ENCODE measurements around the gene DDX20. TPM values are rescaled to one million over a fixed set of nuclear protein-coding genes. Genes with fewer than 3 reads are reported as not detected.

Gene DDX20
- polyA plus RNA-seq, 1 of the 3 experiments (the other 2 are of a cell fraction), result 3.8 TPM

DNA sequence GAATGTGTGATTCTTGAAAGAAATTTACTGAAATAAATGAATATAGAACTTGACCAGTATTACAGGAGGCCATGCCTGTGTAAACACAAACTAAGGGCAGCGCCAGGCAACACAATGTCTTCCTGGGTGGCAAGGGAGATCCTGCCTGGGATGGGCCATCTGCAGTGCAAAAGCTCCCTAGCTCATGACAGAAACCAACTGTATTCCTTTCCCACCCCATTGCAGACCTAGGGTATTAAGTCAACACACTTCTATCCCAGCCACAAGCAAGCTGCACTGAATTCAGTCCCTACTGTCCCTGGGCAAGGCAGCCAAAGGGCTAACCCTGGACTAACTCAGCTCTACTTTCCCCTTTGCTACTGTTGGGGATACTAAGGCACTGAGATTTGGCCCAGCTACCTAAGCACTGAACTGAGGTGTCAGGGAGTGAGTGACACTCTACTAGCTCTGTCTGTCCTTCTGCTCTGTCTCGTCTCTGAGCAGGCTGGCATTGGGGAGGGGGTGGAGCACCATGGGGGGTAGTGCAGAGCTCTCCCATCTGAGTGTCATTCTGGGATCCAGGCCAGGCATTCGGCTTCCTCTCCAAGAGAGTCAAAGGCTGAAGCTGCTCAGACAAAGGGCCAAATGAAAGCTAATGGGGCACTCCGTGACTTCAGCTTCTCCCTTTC lies 19.0 kb upstream of the DDX20 start (continued):
- TF ChIP-seq, protein P1, sequence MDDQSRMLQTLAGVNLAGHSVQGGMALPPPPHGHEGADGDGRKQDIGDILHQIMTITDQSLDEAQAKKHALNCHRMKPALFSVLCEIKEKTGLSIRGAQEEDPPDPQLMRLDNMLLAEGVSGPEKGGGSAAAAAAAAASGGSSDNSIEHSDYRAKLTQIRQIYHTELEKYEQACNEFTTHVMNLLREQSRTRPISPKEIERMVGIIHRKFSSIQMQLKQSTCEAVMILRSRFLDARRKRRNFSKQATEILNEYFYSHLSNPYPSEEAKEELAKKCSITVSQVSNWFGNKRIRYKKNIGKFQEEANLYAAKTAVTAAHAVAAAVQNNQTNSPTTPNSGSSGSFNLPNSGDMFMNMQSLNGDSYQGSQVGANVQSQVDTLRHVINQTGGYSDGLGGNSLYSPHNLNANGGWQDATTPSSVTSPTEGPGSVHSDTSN (IDR thresholded peaks at IDR 0.05), result no peak

DNA sequence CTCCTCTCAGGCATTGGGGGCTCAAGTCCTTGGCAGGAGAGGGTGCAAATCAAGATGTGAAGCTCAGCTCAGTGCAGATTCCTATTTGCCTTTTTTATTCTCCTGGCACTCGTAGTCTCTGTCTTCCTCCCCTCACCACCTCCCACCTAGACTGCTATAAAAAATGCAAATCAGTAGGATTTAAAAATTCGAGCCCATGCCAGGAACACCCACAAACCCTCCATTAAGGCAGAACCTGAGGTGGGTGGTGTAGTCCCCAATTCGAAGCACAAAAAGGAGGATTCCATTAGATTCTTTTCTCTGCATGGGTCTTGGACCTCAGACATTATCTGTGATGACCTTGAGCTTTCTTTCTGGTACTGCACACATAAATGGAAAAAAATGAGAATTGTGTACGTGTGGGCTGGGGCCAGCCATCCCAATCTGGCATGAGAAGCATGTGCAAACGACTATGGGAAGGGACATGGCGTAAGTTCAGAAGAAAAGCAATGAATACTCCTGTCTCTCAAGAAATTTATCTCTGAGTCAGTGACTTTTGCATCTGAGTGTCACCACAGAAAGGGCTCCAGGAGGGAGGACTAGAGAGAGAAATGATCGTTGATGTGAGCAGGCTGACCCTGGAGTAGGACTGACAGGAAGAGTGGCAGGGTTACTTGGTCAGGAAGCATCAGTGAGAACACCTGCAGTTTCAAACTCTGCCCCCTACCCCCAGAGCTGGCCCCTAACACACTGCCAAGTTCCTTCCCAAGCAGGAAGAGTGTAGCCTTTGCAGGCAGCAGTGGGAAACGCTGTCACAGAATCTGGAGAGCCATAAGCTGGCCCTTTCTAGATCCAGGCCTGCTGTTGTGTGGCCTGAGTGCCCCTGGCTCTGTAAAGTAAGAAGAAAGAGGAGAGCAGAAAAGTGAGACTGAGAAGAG lies 18.2 kb upstream of the DDX20 start:
- CTCF ChIA-PET, result interaction anchor here (0.7 to 2.7 kb wide), 8 partner anchors 10 to 632 kb away, joined by 3 to 10 read pairs (median 6); no protein-coding TSS in a partner anchor
- Histone ChIP-seq H3K79me2 (ENCODE audit: insufficient read depth) (no peaks in the 10 kb centered on the region), H3F3A (replicated peaks; ENCODE audit: insufficient read depth) (peaks cover 6% of the 10 kb centered on the region), H3K9me2 (no peaks in the 10 kb centered on the region), H3K9me3 (no peaks in the 10 kb centered on the region), H2AFZ (ENCODE audit: low read depth) (no peak overlapping the region), H3K4me2 (peak overlapping the region; percentile 92; the same call in 1 of the 2 replicates), H3K27ac (ENCODE audit: low read depth in 2 of 2, low read length in 1 of 2) (no peak overlapping the region; a peak in 1 of 4 replicates), H3K4me1 (ENCODE audit: control insufficient read depth in 1 of 2, insufficient read depth in 2 of 2, low read depth in 1 of 2, low read length in 1 of 2) (peaks cover 8 to 15% of the 10 kb centered on the region in 2 experiments; a peak in 3 of 4 replicates), H3K4me3 (ENCODE audit: low read depth in 2 of 2, low read length in 1 of 2) (peak overlapping the region; percentile 66 to 85; a peak in 3 of 4 replicates), H4K20me1 (ENCODE audit: insufficient read depth) (no peaks in the 10 kb centered on the region), H3K36me3 (replicated peaks in 1 of 2; ENCODE audit: control insufficient read depth in 1 of 2, insufficient read depth in 2 of 2, low read length in 1 of 2) (no peaks in the 10 kb centered on the region), H3K27me3 (ENCODE audit: insufficient read depth) (no peaks in the 10 kb centered on the region), H3K9ac (no peak overlapping the region)
- WGBS (ENCODE audit: low lambda C conversion rate), result 70% methylated on average over 7 of the region's 8 CpGs
- DNase-seq, result no peak
- POLR2A ChIA-PET, result interaction anchor here (0.8 kb wide), 1 partner anchor 229 kb away, joined by 3 read pairs; no protein-coding TSS in a partner anchor
- TF ChIP-seq NRF1 (IDR thresholded peaks at IDR 0.05; ENCODE audit: low read depth, low read length) (no peak), JUND (IDR thresholded peaks at IDR 0.05) (no peak), NFIC (IDR thresholded peaks at IDR 0.05; ENCODE audit: borderline replicate concordance) (no peak), RAD21 (IDR thresholded peaks at IDR 0.05; ENCODE audit: low read length) (no peak), TCF12 (IDR thresholded peaks at IDR 0.05) (no peak), EZH2phosphoT487 (IDR thresholded peaks at IDR 0.05; ENCODE audit: borderline replicate concordance, low read depth) (no peak), RFX5 (IDR thresholded peaks at IDR 0.05; ENCODE audit: low read length) (no peak), TEAD4 (IDR thresholded peaks at IDR 0.05; ENCODE audit: borderline replicate concordance, insufficient read depth) (no peak)
- TF ChIP-seq, protein P2, sequence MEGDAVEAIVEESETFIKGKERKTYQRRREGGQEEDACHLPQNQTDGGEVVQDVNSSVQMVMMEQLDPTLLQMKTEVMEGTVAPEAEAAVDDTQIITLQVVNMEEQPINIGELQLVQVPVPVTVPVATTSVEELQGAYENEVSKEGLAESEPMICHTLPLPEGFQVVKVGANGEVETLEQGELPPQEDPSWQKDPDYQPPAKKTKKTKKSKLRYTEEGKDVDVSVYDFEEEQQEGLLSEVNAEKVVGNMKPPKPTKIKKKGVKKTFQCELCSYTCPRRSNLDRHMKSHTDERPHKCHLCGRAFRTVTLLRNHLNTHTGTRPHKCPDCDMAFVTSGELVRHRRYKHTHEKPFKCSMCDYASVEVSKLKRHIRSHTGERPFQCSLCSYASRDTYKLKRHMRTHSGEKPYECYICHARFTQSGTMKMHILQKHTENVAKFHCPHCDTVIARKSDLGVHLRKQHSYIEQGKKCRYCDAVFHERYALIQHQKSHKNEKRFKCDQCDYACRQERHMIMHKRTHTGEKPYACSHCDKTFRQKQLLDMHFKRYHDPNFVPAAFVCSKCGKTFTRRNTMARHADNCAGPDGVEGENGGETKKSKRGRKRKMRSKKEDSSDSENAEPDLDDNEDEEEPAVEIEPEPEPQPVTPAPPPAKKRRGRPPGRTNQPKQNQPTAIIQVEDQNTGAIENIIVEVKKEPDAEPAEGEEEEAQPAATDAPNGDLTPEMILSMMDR (IDR thresholded peaks at IDR 0.05), result no peak
- TF ChIP-seq, protein P3, sequence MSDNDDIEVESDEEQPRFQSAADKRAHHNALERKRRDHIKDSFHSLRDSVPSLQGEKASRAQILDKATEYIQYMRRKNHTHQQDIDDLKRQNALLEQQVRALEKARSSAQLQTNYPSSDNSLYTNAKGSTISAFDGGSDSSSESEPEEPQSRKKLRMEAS (IDR thresholded peaks at IDR 0.05; ENCODE audit: low read depth), result no peak
- TF ChIP-seq, protein P1 (IDR thresholded peaks at IDR 0.05), result no peak
- TF ChIP-seq, protein P4, sequence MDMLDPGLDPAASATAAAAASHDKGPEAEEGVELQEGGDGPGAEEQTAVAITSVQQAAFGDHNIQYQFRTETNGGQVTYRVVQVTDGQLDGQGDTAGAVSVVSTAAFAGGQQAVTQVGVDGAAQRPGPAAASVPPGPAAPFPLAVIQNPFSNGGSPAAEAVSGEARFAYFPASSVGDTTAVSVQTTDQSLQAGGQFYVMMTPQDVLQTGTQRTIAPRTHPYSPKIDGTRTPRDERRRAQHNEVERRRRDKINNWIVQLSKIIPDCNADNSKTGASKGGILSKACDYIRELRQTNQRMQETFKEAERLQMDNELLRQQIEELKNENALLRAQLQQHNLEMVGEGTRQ (IDR thresholded peaks at IDR 0.05; ENCODE audit: borderline replicate concordance, low read depth, low read length), result no peak

Measured in SK-N-SH (cell line).